ENCODE measurements around the gene TRIM29.

Gene TRIM29

GRCh38 chr11:120061761-120062560 lies 76.0 kb downstream of the TRIM29 start:
- no peak for DNase-seq (ENCODE audit: low read depth)
